Measurements from ENCODE around the gene GNG13. TPM values are rescaled to one million over a fixed set of nuclear protein-coding genes. Genes with fewer than 3 reads are reported as not detected.
A peak's percentile ranks its signal among the peaks of the same experiment; 100 is the strongest.

GNG13 gene
- total RNA-seq, 1 donor from 2014 or later = not detected

- Histone ChIP-seq H3F3A (ENCODE audit: low read depth) (no peaks in the 10 kb centered on the region), H3K4me2 (no peak overlapping the region), H3K9me3 (ENCODE audit: low read depth) (no peaks in the 10 kb centered on the region), H3K9ac (no peak overlapping the region), H2AFZ (replicated peaks) (no peak overlapping the region), H3K79me2 (ENCODE audit: low read depth) (no peaks in the 10 kb centered on the region), H3K27ac (no peak overlapping the region), H4K20me1 (ENCODE audit: low read depth) (no peaks in the 10 kb centered on the region), H3K27me3 (no peaks in the 10 kb centered on the region), H3K4me3 (no peak overlapping the region), H3K4me1 (peaks cover 6% of the 10 kb centered on the region), H3K36me3 (no peaks in the 10 kb centered on the region)
- Mint-ChIP-seq H3K4me1 (peaks cover 4% of the 10 kb centered on the region), H3K9me3 (no peaks in the 10 kb centered on the region), H3K4me3 (peak overlapping the region; percentile 18), H3K27me3 (ENCODE audit: insufficient read depth, low read depth) (peaks cover 6% of the 10 kb centered on the region), H3K27ac (no peak overlapping the region), H3K36me3 (no peaks in the 10 kb centered on the region)
- no peak for DNase-seq (ENCODE audit: low spot score)
- TF ChIP-seq EZH2 (IDR thresholded peaks at IDR 0.05) = no peak
- TF ChIP-seq EZH2phosphoT487 (IDR thresholded peaks at IDR 0.05) = no peak
- no peak for TF ChIP-seq CTCF (IDR thresholded peaks at IDR 0.05)
Observed at GRCh38 chr16:766008-766819, 34.3 kb downstream of the GNG13 start.

- H3K4me2 ChIP-seq = no peak overlapping the region
- no peak overlapping the region for H3K27ac Mint-ChIP-seq
- peaks cover 4% of the 10 kb centered on the region for H3K4me1 Mint-ChIP-seq
- no peaks in the 10 kb centered on the region for H3K9me3 ChIP-seq (ENCODE audit: low read depth)
- TF ChIP-seq EZH2phosphoT487 (IDR thresholded peaks at IDR 0.05) (no peak), CTCF (IDR thresholded peaks at IDR 0.05) (no peak), EZH2 (IDR thresholded peaks at IDR 0.05) (no peak)
- H3K4me3 Mint-ChIP-seq = no peak overlapping the region
- H3K27me3 ChIP-seq = no peaks in the 10 kb centered on the region
- no peak overlapping the region for H3K9ac ChIP-seq
- no peaks in the 10 kb centered on the region for H3F3A ChIP-seq (ENCODE audit: low read depth)
- H4K20me1 ChIP-seq (ENCODE audit: low read depth) = no peaks in the 10 kb centered on the region
- no peaks in the 10 kb centered on the region for H3K79me2 ChIP-seq (ENCODE audit: low read depth)
- H3K36me3 Mint-ChIP-seq = no peaks in the 10 kb centered on the region
- no peak overlapping the region for H3K27ac ChIP-seq
- H3K4me3 ChIP-seq = no peak overlapping the region
- peaks cover 2% of the 10 kb centered on the region for H3K27me3 Mint-ChIP-seq (ENCODE audit: insufficient read depth, low read depth)
- H3K36me3 ChIP-seq = no peaks in the 10 kb centered on the region
- H3K4me1 ChIP-seq = peaks cover 6% of the 10 kb centered on the region
- no peak for DNase-seq (ENCODE audit: low spot score)
- no peak overlapping the region for H2AFZ ChIP-seq (replicated peaks)
- H3K9me3 Mint-ChIP-seq = no peaks in the 10 kb centered on the region
Observed at GRCh38 chr16:765488-765865, 35.1 kb downstream of the GNG13 start.

- Mint-ChIP-seq H3K27ac (no peak overlapping the region), H3K36me3 (no peaks in the 10 kb centered on the region), H3K27me3 (ENCODE audit: insufficient read depth, low read depth) (peaks cover 2% of the 10 kb centered on the region), H3K9me3 (no peaks in the 10 kb centered on the region), H3K4me1 (peaks cover 5% of the 10 kb centered on the region), H3K4me3 (no peak overlapping the region)
- H3K4me2 ChIP-seq = no peak overlapping the region
- no peak for TF ChIP-seq EZH2phosphoT487 (IDR thresholded peaks at IDR 0.05)
- no peak for TF ChIP-seq CTCF (IDR thresholded peaks at IDR 0.05)
- no peak for TF ChIP-seq EZH2 (IDR thresholded peaks at IDR 0.05)
- no peaks in the 10 kb centered on the region for H3K36me3 ChIP-seq
- H3F3A ChIP-seq (ENCODE audit: low read depth) = no peaks in the 10 kb centered on the region
- H3K4me1 ChIP-seq = peaks cover 6% of the 10 kb centered on the region
- H3K9me3 ChIP-seq (ENCODE audit: low read depth) = no peaks in the 10 kb centered on the region
- H2AFZ ChIP-seq (replicated peaks) = no peak overlapping the region
- no peaks in the 10 kb centered on the region for H3K79me2 ChIP-seq (ENCODE audit: low read depth)
- H3K9ac ChIP-seq = no peak overlapping the region
- H4K20me1 ChIP-seq (ENCODE audit: low read depth) = no peaks in the 10 kb centered on the region
- H3K27ac ChIP-seq = no peak overlapping the region
- no peak overlapping the region for H3K4me3 ChIP-seq
- no peaks in the 10 kb centered on the region for H3K27me3 ChIP-seq
- no peak for DNase-seq (ENCODE audit: low spot score)
Observed at GRCh38 chr16:764848-765487, 35.6 kb downstream of the GNG13 start.
